IPS-NIHi7 (cell line): ENCODE data around the gene PALS2.

ENCODE experiments used
- DNase-seq: peaks from one replicate; pipeline ENCODE4 v3.0.0; 2012; ENCODE audit warnings: mixed read lengths; ENCODE audit errors: extremely low spot score

Gene PALS2

GRCh38 chr7:24572997-24573553 lies at the start of gene PALS2:
TSS of gene PALS2 (plus strand) at chr7:24573452. CDS start at chr7:24623668, 50,216 bp downstream.
- peak; percentile 93 for DNase-seq

GRCh38 chr7:24531255-24531654 lies 42.0 kb upstream of the PALS2 start:
- DNase-seq: no peak

GRCh38 chr7:24536682-24537081 lies 36.6 kb upstream of the PALS2 start:
- no peak for DNase-seq

- DNase-seq: no peak
Measured at GRCh38 chr7:24540956-24541355, 32.3 kb upstream of the PALS2 start.

GRCh38 chr7:24545215-24545614 lies 28.0 kb upstream of the PALS2 start:
- no peak for DNase-seq

- no peak for DNase-seq
Measured at GRCh38 chr7:24548390-24548789, 24.9 kb upstream of the PALS2 start.

- DNase-seq: no peak
Measured at GRCh38 chr7:24549991-24550390, 23.3 kb upstream of the PALS2 start.

GRCh38 chr7:24555184-24555583 lies 18.1 kb upstream of the PALS2 start:
- DNase-seq: no peak

GRCh38 chr7:24555719-24556118 lies 17.5 kb upstream of the PALS2 start:
- no peak for DNase-seq

GRCh38 chr7:24560772-24561171 lies 12.5 kb upstream of the PALS2 start:
- no peak for DNase-seq

GRCh38 chr7:24566274-24566673 lies 7.0 kb upstream of the PALS2 start:
- no peak for DNase-seq

- no peak for DNase-seq
Measured at GRCh38 chr7:24570983-24571382, 2.3 kb upstream of the PALS2 start.

- DNase-seq: no peak
Measured at GRCh38 chr7:24572016-24572392, 1.2 kb upstream of the PALS2 start.

GRCh38 chr7:24572393-24572996 lies 757 bp upstream of the PALS2 start:
- peak; percentile 14 for DNase-seq

- DNase-seq: peak; percentile 65
Measured at GRCh38 chr7:24573554-24574338, 494 bp downstream of the PALS2 start.

- DNase-seq: no peak
Measured at GRCh38 chr7:24574386-24574785, 1.1 kb downstream of the PALS2 start.

GRCh38 chr7:24574950-24575349 lies 1.7 kb downstream of the PALS2 start:
- DNase-seq: no peak

GRCh38 chr7:24576171-24577025 lies 3.1 kb downstream of the PALS2 start:
- DNase-seq: peak; percentile 58

- DNase-seq: no peak
Measured at GRCh38 chr7:24578052-24578451, 4.8 kb downstream of the PALS2 start.

- no peak for DNase-seq
Measured at GRCh38 chr7:24580283-24580946, 7.2 kb downstream of the PALS2 start.

GRCh38 chr7:24582166-24582565 lies 8.9 kb downstream of the PALS2 start:
- DNase-seq: no peak

GRCh38 chr7:24587853-24588252 lies 14.6 kb downstream of the PALS2 start:
- peak; percentile 21 for DNase-seq
